Fibroblast of skin of right biceps (primary cell): Measurements from ENCODE around the gene SYK.
"Not testable (repeated sequence)": the region's sequence is repeated elsewhere in the genome, so short reads cannot be mapped to it uniquely, and the experiment has no call there.

ENCODE experiments used
- DNase-seq: peaks from one replicate; pipeline ENCODE4 v3.0.0-alpha.2; 2013

The SYK gene

GRCh38 chr9:90883661-90884060 lies 82.0 kb downstream of the SYK start:
- no peak for DNase-seq

- DNase-seq, result no peak
Measured at GRCh38 chr9:90884178-90884577, 82.6 kb downstream of the SYK start.

GRCh38 chr9:90886868-90887267 lies 85.2 kb downstream of the SYK start:
- not testable (repeated sequence) for DNase-seq

- DNase-seq, result no peak
Measured at GRCh38 chr9:90888941-90889340, 87.3 kb downstream of the SYK start.

GRCh38 chr9:90890146-90890810 lies 88.7 kb downstream of the SYK start:
- DNase-seq, result no peak

- no peak for DNase-seq
Measured at GRCh38 chr9:90891308-90892040, 89.9 kb downstream of the SYK start.

- no peak for DNase-seq
Measured at GRCh38 chr9:90892918-90893317, 91.3 kb downstream of the SYK start.

- no peak for DNase-seq
Measured at GRCh38 chr9:90893706-90894105, 92.1 kb downstream of the SYK start.

- no peak for DNase-seq
Measured at GRCh38 chr9:90894986-90895687, 93.5 kb downstream of the SYK start.

GRCh38 chr9:90895786-90896185 lies 94.2 kb downstream of the SYK start:
- no peak for DNase-seq

- no peak for DNase-seq
Measured at GRCh38 chr9:90896231-90896630, 94.6 kb downstream of the SYK start.

- no peak for DNase-seq
Measured at GRCh38 chr9:90898228-90898627, 96.6 kb downstream of the SYK start.

GRCh38 chr9:90899287-90899686 lies 97.7 kb downstream of the SYK start:
- no peak for DNase-seq

GRCh38 chr9:90900130-90900529 lies 98.5 kb downstream of the SYK start:
- DNase-seq, result no peak

GRCh38 chr9:90901933-90902332 lies 100.3 kb downstream of the SYK start:
- DNase-seq, result no peak

GRCh38 chr9:90903766-90904424 lies 102.3 kb downstream of the SYK start:
- no peak for DNase-seq

GRCh38 chr9:90904706-90905478 lies 103.3 kb downstream of the SYK start:
- DNase-seq, result no peak

- no peak for DNase-seq
Measured at GRCh38 chr9:90905822-90906221, 104.2 kb downstream of the SYK start.

GRCh38 chr9:90906316-90907055 lies 104.9 kb downstream of the SYK start:
- DNase-seq, result peak; percentile 43

- no peak for DNase-seq
Measured at GRCh38 chr9:90907056-90907445, 105.4 kb downstream of the SYK start.

GRCh38 chr9:90907790-90908189 lies 106.2 kb downstream of the SYK start:
- DNase-seq, result no peak

- no peak for DNase-seq
Measured at GRCh38 chr9:90909225-90909624, 107.6 kb downstream of the SYK start.
